Natural killer cell (primary cell): Measurements from ENCODE around the gene FUT8. TPM values are rescaled to one million over a fixed set of nuclear protein-coding genes. Genes with fewer than 3 reads are reported as not detected.

ENCODE experiments used
- ATAC-seq, 3 donors: fragments of 150-1000 bp in 2 of 3; fragments of 200-7000 bp in 1 of 3; cut with Tn5 transposase; 1 replicate in 1 of 3; 2 replicates in 2 of 3; pipeline ENCODE4 v1.10.0; 2021; ENCODE audit warnings: mild to moderate bottlenecking in 2 of 3, moderate library complexity in 2 of 3
- DNase-seq, 2 donors: peaks; one replicate each; pipeline versions ENCODE4 v3.0.0 to v3.0.0-alpha.2; 2013 to 2021; ENCODE audit warnings: mixed read lengths in 1 of 2
- H3K27ac ChIP-seq: one replicate; pipeline ENCODE4 v1.5.1; 2013; ENCODE audit warnings: mild to moderate bottlenecking, low read length
- H3K27me3 ChIP-seq: one replicate; pipeline ENCODE4 v1.6.1; 2013; ENCODE audit warnings: low read length; ENCODE audit not compliant: control insufficient read depth, insufficient read depth
- H3K36me3 ChIP-seq: one replicate; pipeline ENCODE4 v1.6.1; 2013; ENCODE audit warnings: low read length; ENCODE audit not compliant: control insufficient read depth, insufficient read depth
- H3K4me1 ChIP-seq: one replicate; pipeline ENCODE4 v1.6.1; 2013; ENCODE audit warnings: low read length; ENCODE audit not compliant: control insufficient read depth, insufficient read depth
- H3K4me3 ChIP-seq: one replicate; pipeline ENCODE4 v1.5.1; 2013; ENCODE audit warnings: low read length
- H3K9me3 ChIP-seq: one replicate; pipeline ENCODE4 v1.6.1; 2013; ENCODE audit warnings: low read length; ENCODE audit not compliant: control insufficient read depth, insufficient read depth
- H3K27ac Mint-ChIP-seq, 2 donors: one replicate each; pipeline ENCODE4 v1.8.0; 2022; ENCODE audit warnings: mild to moderate bottlenecking in 2 of 2, mixed read lengths in 2 of 2, moderate library complexity in 1 of 2
- H3K27me3 Mint-ChIP-seq, 2 donors: one replicate each; pipeline ENCODE4 v1.8.0; 2022; ENCODE audit warnings: low read depth in 2 of 2, mixed read lengths in 2 of 2
- H3K36me3 Mint-ChIP-seq: one replicate; pipeline ENCODE4 v1.8.0; 2022; ENCODE audit warnings: mixed read lengths
- H3K4me1 Mint-ChIP-seq, 2 donors: one replicate each; pipeline ENCODE4 v1.8.0; 2022; ENCODE audit warnings: mixed read lengths in 2 of 2
- H3K4me3 Mint-ChIP-seq: one replicate; pipeline ENCODE4 v1.8.0; 2022; ENCODE audit warnings: mild to moderate bottlenecking, moderate library complexity, mixed read lengths
- H3K9me3 Mint-ChIP-seq, 2 donors: one replicate each; pipeline ENCODE4 v1.8.0; 2022; ENCODE audit warnings: mixed read lengths in 2 of 2
- CTCF ChIP-seq: fragments of 200-600 bp; IDR thresholded peaks from one replicate; pipeline ENCODE4 v1.8.0; 2022; ENCODE audit warnings: antibody characterized with exemption
- WGBS: methylation state at CpG from one replicate; pipeline ENCODE4 v1.1.7; 2013; ENCODE audit warnings: missing lambda C conversion rate; ENCODE audit not compliant: insufficient coverage; 5-methylcytosine and 5-hydroxymethylcytosine counted together
- intact Hi-C: fragments of 100-400 bp; cut with micrococcal nuclease; formaldehyde crosslinking; loops from one replicate; pipeline ENCODE4 v1.14.2; 2022
- total RNA-seq, 4 donors: library from RNA; stranded (reverse); fragments of 120-200 nt in 1 of 4; gene quantifications; one replicate each; pipeline versions ENCODE4 v1.2.3 to v1.2.4, GENCODE V29; 2013 to 2022

FUT8 gene
- total RNA-seq, 3 donors from 2014 or later (not counting 1 experiment from before 2014, with no cell fraction given) = 20.7 to 29.2 (median 21.2) TPM

GRCh38 chr14:65606460-65606859, 193.9 kb downstream of the FUT8 start:
- H3K9me3 ChIP-seq = no peaks in the 10 kb centered on the region
- no peak overlapping the region for H3K27ac ChIP-seq
- Mint-ChIP-seq H3K4me3 (no peak overlapping the region), H3K36me3 (no peaks in the 10 kb centered on the region), H3K27ac (no peak overlapping the region), H3K27me3 (no peaks in the 10 kb centered on the region), H3K4me1 (no peaks in the 10 kb centered on the region), H3K9me3 (no peaks in the 10 kb centered on the region)
- ATAC-seq = no peak
- no peaks in the 10 kb centered on the region for H3K36me3 ChIP-seq
- H3K4me1 ChIP-seq = no peaks in the 10 kb centered on the region
- H3K4me3 ChIP-seq = no peak overlapping the region
- no peak for DNase-seq
- no peaks in the 10 kb centered on the region for H3K27me3 ChIP-seq
- intact Hi-C loops = loop anchor here (10.0 kb wide), 1 partner anchor 382 kb away; no protein-coding TSS in a partner anchor
- no peak for TF ChIP-seq CTCF

- Mint-ChIP-seq H3K9me3 (no peaks in the 10 kb centered on the region), H3K27me3 (no peaks in the 10 kb centered on the region), H3K4me3 (no peak overlapping the region), H3K4me1 (no peaks in the 10 kb centered on the region), H3K27ac (no peak overlapping the region), H3K36me3 (no peaks in the 10 kb centered on the region)
- intact Hi-C loops = no loop called here
- Histone ChIP-seq H3K36me3 (peaks cover 8% of the 10 kb centered on the region), H3K27me3 (no peaks in the 10 kb centered on the region), H3K4me1 (no peaks in the 10 kb centered on the region), H3K27ac (no peak overlapping the region), H3K9me3 (no peaks in the 10 kb centered on the region), H3K4me3 (no peak overlapping the region)
- no peak for TF ChIP-seq CTCF
- ATAC-seq (no peak), DNase-seq (no peak)
- WGBS = 100% methylated on average over 2 of the region's 3 CpGs
Observed at GRCh38 chr14:65613131-65613650, 200.7 kb downstream of the FUT8 start.

GRCh38 chr14:65618996-65619395, 206.5 kb downstream of the FUT8 start:
- no peaks in the 10 kb centered on the region for H3K27me3 Mint-ChIP-seq
- H3K27me3 ChIP-seq = no peaks in the 10 kb centered on the region
- no peak for TF ChIP-seq CTCF
- no peaks in the 10 kb centered on the region for H3K4me1 ChIP-seq
- no peaks in the 10 kb centered on the region for H3K9me3 ChIP-seq
- H3K27ac ChIP-seq = no peak overlapping the region
- ATAC-seq (no peak), DNase-seq (no peak)
- 85% methylated on average over 3 of the region's 3 CpGs for WGBS
- H3K36me3 ChIP-seq = peaks cover 8% of the 10 kb centered on the region
- H3K36me3 Mint-ChIP-seq = no peaks in the 10 kb centered on the region
- H3K4me3 ChIP-seq = no peak overlapping the region
- H3K4me1 Mint-ChIP-seq = no peaks in the 10 kb centered on the region
- no peak overlapping the region for H3K4me3 Mint-ChIP-seq
- H3K27ac Mint-ChIP-seq = no peak overlapping the region
- intact Hi-C loops = no loop called here
- H3K9me3 Mint-ChIP-seq = no peaks in the 10 kb centered on the region

GRCh38 chr14:65620195-65620594, 207.7 kb downstream of the FUT8 start:
- H3K4me3 Mint-ChIP-seq = no peak overlapping the region
- no peaks in the 10 kb centered on the region for H3K36me3 Mint-ChIP-seq
- no peak overlapping the region for H3K27ac Mint-ChIP-seq

More at GRCh38 chr14:65620195-65620594, 207.7 kb downstream of the FUT8 start:
- Mint-ChIP-seq H3K9me3 (no peaks in the 10 kb centered on the region), H3K4me1 (no peaks in the 10 kb centered on the region), H3K27me3 (no peaks in the 10 kb centered on the region)
- no peaks in the 10 kb centered on the region for H3K27me3 ChIP-seq
- ATAC-seq (no peak), DNase-seq (no peak)
- no peak overlapping the region for H3K4me3 ChIP-seq
- no peak overlapping the region for H3K27ac ChIP-seq
- intact Hi-C loops = no loop called here
- H3K9me3 ChIP-seq = no peaks in the 10 kb centered on the region
- peaks cover 8% of the 10 kb centered on the region for H3K36me3 ChIP-seq
- no peak for TF ChIP-seq CTCF
- H3K4me1 ChIP-seq = no peaks in the 10 kb centered on the region
